HUES6 (cell line): ENCODE results near the gene WASHC4.

Experiments used
- H3K27ac ChIP-seq: 2 replicates; pipeline ENCODE4 v1.7.0; 2013; ENCODE audit warnings: low read depth, mild to moderate bottlenecking, low read length, inconsistent platforms
- H3K27me3 ChIP-seq: 2 replicates; pipeline ENCODE4 v1.6.1; 2013; ENCODE audit warnings: low read length; ENCODE audit not compliant: control insufficient read depth, insufficient read depth
- H3K36me3 ChIP-seq: 2 replicates; pipeline ENCODE4 v1.6.1; 2013; ENCODE audit warnings: low read length; ENCODE audit not compliant: control insufficient read depth, insufficient read depth
- H3K4me1 ChIP-seq: 2 replicates; pipeline ENCODE4 v1.6.1; 2013; ENCODE audit warnings: low read length; ENCODE audit not compliant: control insufficient read depth, insufficient read depth
- H3K4me3 ChIP-seq: 2 replicates; pipeline ENCODE4 v1.5.1; 2013; ENCODE audit warnings: low read depth, low read length
- H3K9ac ChIP-seq: one replicate; pipeline ENCODE4 v1.6.1; 2013; ENCODE audit warnings: mild to moderate bottlenecking, low read length
- H3K9me3 ChIP-seq: 2 replicates; pipeline ENCODE4 v1.6.1; 2013; ENCODE audit warnings: low read depth, low read length; ENCODE audit not compliant: control insufficient read depth, insufficient read depth

WASHC4 gene

DNA sequence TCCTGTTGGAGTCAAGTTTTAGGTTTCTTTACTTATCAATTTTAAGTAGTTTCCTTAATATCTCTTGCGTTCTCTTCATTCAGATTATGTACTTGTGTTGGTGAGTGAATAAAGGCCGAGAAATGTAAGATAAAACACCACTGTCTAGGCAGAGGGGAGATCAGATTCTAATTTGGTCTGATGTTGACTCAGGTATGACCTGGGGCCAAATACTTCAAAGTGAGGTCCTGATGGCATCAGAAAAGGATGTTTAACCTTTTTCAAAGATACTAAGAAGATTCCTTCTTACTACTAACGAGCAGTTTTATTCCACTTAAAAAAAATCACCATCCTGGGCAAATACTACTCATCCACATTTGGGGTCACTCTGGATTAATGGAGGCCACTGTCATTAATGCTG is 101.6 kb downstream of the WASHC4 start:
- Histone ChIP-seq H3K27ac (no peak overlapping the region), H3K4me3 (no peak overlapping the region), H3K9ac (no peak overlapping the region), H3K9me3 (no peaks in the 10 kb centered on the region), H3K4me1 (no peaks in the 10 kb centered on the region), H3K36me3 (peaks cover 46% of the 10 kb centered on the region), H3K27me3 (no peaks in the 10 kb centered on the region)

DNA sequence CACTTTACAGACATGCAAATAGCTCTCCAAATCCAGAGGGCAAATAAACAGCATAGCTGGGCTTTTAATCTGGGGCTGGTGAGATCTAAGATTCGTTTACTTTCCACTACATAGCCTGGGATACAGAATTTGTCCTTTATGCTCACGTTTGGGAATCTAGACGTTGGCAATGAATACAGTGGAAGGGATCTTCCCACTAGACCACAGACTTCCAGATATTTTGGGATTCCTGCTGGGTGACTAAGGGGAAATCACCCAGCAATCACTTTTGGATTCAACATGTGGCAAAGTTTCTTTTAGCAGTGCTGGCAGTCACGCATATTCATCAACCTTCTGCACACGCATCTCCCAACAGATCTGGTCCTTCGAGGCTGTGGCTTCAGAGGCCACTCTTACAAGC is 104.9 kb downstream of the WASHC4 start:
- Histone ChIP-seq H3K4me3 (no peak overlapping the region), H3K9ac (no peak overlapping the region), H3K27ac (no peak overlapping the region), H3K9me3 (no peaks in the 10 kb centered on the region), H3K4me1 (peaks cover 10% of the 10 kb centered on the region; the same call in 1 of the 2 replicates), H3K36me3 (peaks cover 35% of the 10 kb centered on the region), H3K27me3 (no peaks in the 10 kb centered on the region)

DNA sequence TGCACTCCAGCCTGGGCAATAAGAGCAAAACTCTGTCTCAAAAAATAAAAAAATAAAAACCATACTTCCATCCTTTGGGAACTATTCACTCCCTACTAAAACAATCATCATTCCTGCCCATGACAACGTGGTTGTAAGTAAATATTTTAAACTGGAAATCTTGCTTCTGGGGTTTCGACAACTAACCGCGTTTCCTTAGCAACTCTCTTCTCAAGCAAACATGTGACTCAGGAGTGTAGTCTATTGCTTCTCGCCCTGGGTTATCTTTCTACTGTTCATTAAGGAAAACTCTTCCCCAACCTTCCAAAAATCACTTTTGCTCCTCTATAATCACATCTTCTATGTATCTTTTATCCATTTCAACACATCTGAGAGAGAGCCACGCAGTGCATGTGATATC is 106.6 kb downstream of the WASHC4 start:
- Histone ChIP-seq H3K9ac (no peak overlapping the region), H3K27ac (no peak overlapping the region), H3K27me3 (no peaks in the 10 kb centered on the region), H3K4me3 (no peak overlapping the region), H3K4me1 (peaks cover 10% of the 10 kb centered on the region; the same call in 1 of the 2 replicates), H3K36me3 (peaks cover 33% of the 10 kb centered on the region), H3K9me3 (no peaks in the 10 kb centered on the region)

DNA sequence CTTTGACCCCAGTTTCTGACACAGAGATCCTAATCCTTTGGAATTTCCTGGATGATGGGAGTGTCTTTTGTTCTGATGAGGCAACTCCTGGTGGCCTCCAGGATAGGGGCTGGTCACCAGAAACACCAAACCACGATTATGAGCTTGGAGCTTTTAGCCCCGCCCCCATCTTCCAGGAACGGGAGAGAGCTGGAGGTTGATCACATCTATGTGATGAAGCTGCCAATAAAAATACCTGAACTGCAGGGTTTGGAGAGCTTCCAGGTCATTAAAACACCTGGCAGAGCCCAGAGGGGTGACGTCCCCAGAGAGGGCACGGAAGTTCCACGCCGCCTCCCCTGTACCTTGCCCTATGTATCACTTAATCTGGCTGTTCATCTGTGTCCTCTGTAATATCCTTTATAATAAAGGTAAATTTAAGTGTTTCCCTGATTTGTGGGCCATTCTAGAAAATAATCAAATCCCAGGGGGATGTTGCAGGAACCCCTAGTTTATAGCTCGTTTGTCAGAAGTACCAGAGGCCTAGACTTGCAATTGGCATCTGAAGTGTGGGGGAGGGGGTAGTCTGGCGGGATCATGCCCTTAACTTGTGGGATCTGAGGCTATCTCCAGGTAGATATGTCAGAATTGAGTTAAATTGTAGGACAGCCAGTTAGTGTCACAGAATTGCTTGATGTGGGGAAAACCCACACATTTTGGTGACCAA is 107.3 kb downstream of the WASHC4 start:
- Histone ChIP-seq H3K9ac (no peak overlapping the region), H3K27ac (no peak overlapping the region), H3K4me1 (peaks cover 10% of the 10 kb centered on the region; the same call in 1 of the 2 replicates), H3K9me3 (no peaks in the 10 kb centered on the region), H3K27me3 (no peaks in the 10 kb centered on the region), H3K4me3 (no peak overlapping the region), H3K36me3 (peaks cover 33% of the 10 kb centered on the region)

DNA sequence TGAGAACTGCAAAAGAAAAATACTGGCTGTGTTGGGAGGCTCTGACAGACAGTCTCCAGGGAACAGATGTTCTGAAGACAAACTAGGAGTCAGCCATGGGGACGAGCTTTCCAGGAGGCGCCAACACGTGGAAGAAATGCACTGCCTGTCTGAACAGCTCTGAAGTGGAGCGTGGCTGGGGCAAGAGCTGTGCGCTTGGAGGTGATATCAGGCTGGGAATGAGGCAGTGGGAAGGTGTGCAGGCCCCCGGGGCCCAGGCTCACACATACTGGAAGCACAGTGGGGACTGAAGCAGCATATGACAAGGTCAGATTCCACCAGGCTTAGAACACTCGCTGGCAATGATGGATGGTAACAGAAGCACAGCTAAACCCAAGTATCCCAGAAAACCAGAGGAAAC is 110.9 kb downstream of the WASHC4 start:
- no peak overlapping the region for H3K9ac ChIP-seq
- H3K36me3 ChIP-seq: peaks cover 31% of the 10 kb centered on the region
- H3K4me3 ChIP-seq: no peak overlapping the region
- H3K27ac ChIP-seq: no peak overlapping the region
- H3K4me1 ChIP-seq: peaks cover 20% of the 10 kb centered on the region
- H3K27me3 ChIP-seq: no peaks in the 10 kb centered on the region
- H3K9me3 ChIP-seq: no peaks in the 10 kb centered on the region
